ENCODE data around the gene GSTA2. TPM values are rescaled to one million over a fixed set of nuclear protein-coding genes. Genes with fewer than 3 reads are reported as not detected.

The GSTA2 gene
- total RNA-seq, 2 donors from 2014 or later, result not detected

Other genes with a start within 250 kb of the GSTA2 start
- gene TRAM2, start 186.4 kb downstream of the GSTA2 start, total RNA-seq, result 10 to 100 TPM; 40.8 to 46.9 TPM
- 10 to 100 TPM; 17.9 to 25.2 TPM for gene TMEM14A, start 92.4 kb downstream of the GSTA2 start, total RNA-seq
- not detected for gene GSTA1, start 40.3 kb upstream of the GSTA2 start, total RNA-seq
- gene GSTA5, start 77.3 kb upstream of the GSTA2 start, total RNA-seq, result not detected
- gene GSTA3, start 146.2 kb upstream of the GSTA2 start, total RNA-seq, result not detected
- 10 to 100 TPM; 13.1 to 26.2 TPM for gene GSTA4, start 231.8 kb upstream of the GSTA2 start, total RNA-seq